NCI-H2081 treated with DMSO at 0.1 percent for 48 hours (cell line): ENCODE data around the gene ZNF662.

ENCODE experiments used
- DNase-seq: peaks from one replicate; lab custom pipeline; 2025; lab: John Stamatoyannopoulos, UW

ZNF662 gene

GRCh38 chr3:42936157-42936981 is 30.4 kb downstream of the ZNF662 start:
- no peak for DNase-seq

DNA sequence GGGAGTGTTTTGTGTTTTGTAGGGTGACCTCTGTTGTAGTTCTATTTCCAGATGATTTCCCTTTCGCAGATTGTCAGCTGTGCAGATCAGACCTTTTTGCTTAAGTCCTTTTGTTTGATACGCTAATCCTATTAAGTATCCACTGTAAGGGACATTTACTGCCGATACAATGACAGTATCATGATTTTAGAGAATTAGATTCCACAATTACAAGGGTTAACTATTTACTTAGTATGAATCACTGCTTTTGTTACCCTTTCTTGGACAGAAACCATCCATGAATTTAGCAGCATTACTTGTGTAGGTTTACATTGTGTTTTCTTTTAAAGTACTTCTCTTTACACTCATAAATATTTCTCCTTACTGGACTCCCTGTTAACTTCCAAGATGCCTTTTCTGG is 31.4 kb downstream of the ZNF662 start:
- no peak for DNase-seq

GRCh38 chr3:42942693-42943092 is 36.8 kb downstream of the ZNF662 start:
- no peak for DNase-seq

- DNase-seq: no peak
Observed at GRCh38 chr3:42946050-42946449, 40.1 kb downstream of the ZNF662 start.

GRCh38 chr3:42957573-42957972 is 51.6 kb downstream of the ZNF662 start:
- DNase-seq: no peak

- DNase-seq: no peak
Observed at GRCh38 chr3:42960282-42960681, 54.3 kb downstream of the ZNF662 start.

GRCh38 chr3:42960786-42961185 is 54.8 kb downstream of the ZNF662 start:
- DNase-seq: no peak

GRCh38 chr3:42961633-42962032 is 55.7 kb downstream of the ZNF662 start:
- DNase-seq: no peak

GRCh38 chr3:42963269-42963668 is 57.3 kb downstream of the ZNF662 start:
- DNase-seq: no peak

- no peak for DNase-seq
Observed at GRCh38 chr3:42964266-42964665, 58.3 kb downstream of the ZNF662 start.
